NCI-H1092 treated with DMSO at 0.1 percent for 48 hours (cell line): ENCODE data around the gene VAV3.
"Not testable (repeated sequence)": the region's sequence is repeated elsewhere in the genome, so short reads cannot be mapped to it uniquely, and the experiment has no call there.

Experiments
- DNase-seq: peaks from one replicate; lab custom pipeline; 2025; lab: John Stamatoyannopoulos, UW

The VAV3 gene

GRCh38 chr1:107965110-107965991 is at the start of gene VAV3:
Gene VAV3 (minus strand): TSS chr1:107965180. CDS start chr1:107964869, 311 bp downstream.
- DNase-seq, result peak; percentile 73

- DNase-seq, result no peak
Observed at GRCh38 chr1:108012553-108012952, 47.6 kb upstream of the VAV3 start.

- no peak for DNase-seq
Observed at GRCh38 chr1:108011295-108011694, 46.3 kb upstream of the VAV3 start.

- no peak for DNase-seq
Observed at GRCh38 chr1:108010581-108010980, 45.6 kb upstream of the VAV3 start.

- DNase-seq, result no peak
Observed at GRCh38 chr1:108009603-108010195, 44.7 kb upstream of the VAV3 start.

- no peak for DNase-seq
Observed at GRCh38 chr1:108007531-108007930, 42.6 kb upstream of the VAV3 start.

GRCh38 chr1:108007070-108007469 is 42.1 kb upstream of the VAV3 start:
- DNase-seq, result no peak

GRCh38 chr1:108004919-108005318 is 39.9 kb upstream of the VAV3 start:
- not testable (repeated sequence) for DNase-seq

- peak; percentile 76 for DNase-seq
Observed at GRCh38 chr1:108000620-108001111, 35.7 kb upstream of the VAV3 start.

GRCh38 chr1:108000184-108000583 is 35.2 kb upstream of the VAV3 start:
- DNase-seq, result no peak

GRCh38 chr1:107997866-107998265 is 32.9 kb upstream of the VAV3 start:
- no peak for DNase-seq

- DNase-seq, result no peak
Observed at GRCh38 chr1:107993920-107994319, 28.9 kb upstream of the VAV3 start.

GRCh38 chr1:107992347-107992746 is 27.4 kb upstream of the VAV3 start:
- DNase-seq, result no peak

- DNase-seq, result no peak
Observed at GRCh38 chr1:107991371-107992066, 26.5 kb upstream of the VAV3 start.

- no peak for DNase-seq
Observed at GRCh38 chr1:107990606-107991005, 25.6 kb upstream of the VAV3 start.

- DNase-seq, result no peak
Observed at GRCh38 chr1:107981277-107981676, 16.3 kb upstream of the VAV3 start.

- no peak for DNase-seq
Observed at GRCh38 chr1:107979926-107980325, 14.9 kb upstream of the VAV3 start.

- no peak for DNase-seq
Observed at GRCh38 chr1:107979088-107979487, 14.1 kb upstream of the VAV3 start.

- DNase-seq, result no peak
Observed at GRCh38 chr1:107976836-107977235, 11.9 kb upstream of the VAV3 start.

GRCh38 chr1:107976431-107976830 is 11.5 kb upstream of the VAV3 start:
- DNase-seq, result no peak

GRCh38 chr1:107975851-107976250 is 10.9 kb upstream of the VAV3 start:
- no peak for DNase-seq

GRCh38 chr1:107974090-107974489 is 9.1 kb upstream of the VAV3 start:
- DNase-seq, result no peak
